ENCODE measurements around the gene RAD9A. TPM values are rescaled to one million over a fixed set of nuclear protein-coding genes. Genes with fewer than 3 reads are reported as not detected.

The RAD9A gene
- total and polyA plus RNA-seq, 2 of the 4 experiments (the other 2 are of a cell fraction) = 2.0 to 10.3 TPM

DNA sequence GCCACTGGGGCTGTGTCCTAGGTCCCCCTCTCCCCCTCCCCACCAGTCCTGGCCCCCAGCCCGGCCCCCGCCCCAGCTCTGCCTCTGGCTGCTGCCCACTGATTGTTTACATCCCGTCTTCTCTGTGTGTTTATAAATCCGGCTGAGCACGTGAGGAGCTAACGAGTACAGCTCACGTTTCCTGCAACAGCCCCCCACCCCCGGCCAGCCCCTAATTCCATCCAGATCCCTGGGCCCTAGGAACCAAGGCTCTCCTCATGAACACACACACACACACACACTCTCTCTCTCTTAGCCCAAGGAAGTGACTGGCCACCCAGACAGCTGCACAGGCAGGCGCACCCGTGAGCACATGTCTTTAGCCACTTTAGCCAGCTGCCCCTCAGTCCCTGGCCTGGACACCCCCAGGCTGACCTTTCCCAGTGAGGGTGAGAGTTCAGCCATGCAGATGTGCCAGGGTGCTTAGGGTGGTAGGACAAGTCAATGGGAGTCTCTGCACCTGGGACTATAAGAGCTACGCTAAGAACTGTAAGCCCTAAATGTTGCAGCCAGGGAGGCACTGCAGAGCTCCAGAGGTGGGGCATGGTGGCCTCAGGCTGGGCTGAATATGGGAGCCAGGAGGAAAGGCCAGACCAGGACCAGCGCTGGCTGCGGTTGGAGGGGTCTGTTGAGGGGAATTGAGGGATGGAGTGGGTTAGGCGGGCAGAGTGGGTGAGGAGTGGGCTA is 21.3 kb upstream of the RAD9A start (continued):
- TF ChIP-seq, protein P1, sequence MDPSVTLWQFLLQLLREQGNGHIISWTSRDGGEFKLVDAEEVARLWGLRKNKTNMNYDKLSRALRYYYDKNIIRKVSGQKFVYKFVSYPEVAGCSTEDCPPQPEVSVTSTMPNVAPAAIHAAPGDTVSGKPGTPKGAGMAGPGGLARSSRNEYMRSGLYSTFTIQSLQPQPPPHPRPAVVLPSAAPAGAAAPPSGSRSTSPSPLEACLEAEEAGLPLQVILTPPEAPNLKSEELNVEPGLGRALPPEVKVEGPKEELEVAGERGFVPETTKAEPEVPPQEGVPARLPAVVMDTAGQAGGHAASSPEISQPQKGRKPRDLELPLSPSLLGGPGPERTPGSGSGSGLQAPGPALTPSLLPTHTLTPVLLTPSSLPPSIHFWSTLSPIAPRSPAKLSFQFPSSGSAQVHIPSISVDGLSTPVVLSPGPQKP (IDR thresholded peaks at IDR 0.05; ENCODE audit: borderline replicate concordance, low read depth, low read length) = no peak
